ENCODE results near the gene SFXN1.

Gene SFXN1

GRCh38 chr5:175572886-175573285, 94.5 kb downstream of the SFXN1 start:
- no peak for DNase-seq (ENCODE audit: low read depth in 2 of 3, low spot score in 2 of 3)

GRCh38 chr5:175573493-175574269, 95.3 kb downstream of the SFXN1 start:
- DNase-seq (ENCODE audit: low read depth in 2 of 3, low spot score in 2 of 3): no peak

- DNase-seq (ENCODE audit: low read depth in 2 of 3, low spot score in 2 of 3): no peak
These were observed 96.9 kb downstream of the SFXN1 start for GRCh38 chr5:175575301-175575700.

GRCh38 chr5:175576096-175576495, 97.7 kb downstream of the SFXN1 start:
- no peak for DNase-seq (ENCODE audit: low read depth in 2 of 3, low spot score in 2 of 3)

GRCh38 chr5:175576591-175576990, 98.2 kb downstream of the SFXN1 start:
- no peak for DNase-seq (ENCODE audit: low read depth in 2 of 3, low spot score in 2 of 3)
